SJCRH30 (cell line): ENCODE measurements around the gene WDR59. TPM values are rescaled to one million over a fixed set of nuclear protein-coding genes. Genes with fewer than 3 reads are reported as not detected.
"Not testable (repeated sequence)": the region's sequence is repeated elsewhere in the genome, so short reads cannot be mapped to it uniquely, and the experiment has no call there.

ENCODE experiments used
- DNase-seq, 2 experiments: peaks; one replicate each; pipeline ENCODE4 v3.0.0-alpha.2; 2015 to 2020
- H3K27ac ChIP-seq: fragments of 250-450 bp; sonication (Bioruptor Pico); 2 replicates; pipeline ENCODE4 v1.5.1; 2020; ENCODE audit warnings: mild to moderate bottlenecking, moderate library complexity
- H3K27me3 ChIP-seq: fragments of 250-450 bp; sonication (Bioruptor Pico); 2 replicates; pipeline ENCODE4 v1.5.1; 2020; ENCODE audit warnings: mild to moderate bottlenecking, moderate library complexity
- H3K36me3 ChIP-seq: fragments of 250-450 bp; sonication (Bioruptor Pico); 2 replicates; pipeline ENCODE4 v1.5.1; 2020; ENCODE audit warnings: mild to moderate bottlenecking, moderate library complexity
- H3K4me1 ChIP-seq: fragments of 250-450 bp; sonication (Bioruptor Pico); 2 replicates; pipeline ENCODE4 v1.5.1; 2020; ENCODE audit warnings: mild to moderate bottlenecking, moderate library complexity
- H3K4me3 ChIP-seq: fragments of 250-450 bp; sonication (Bioruptor Pico); 2 replicates; pipeline ENCODE4 v1.5.1; 2020; ENCODE audit warnings: mild to moderate bottlenecking, moderate library complexity
- H3K9me3 ChIP-seq: fragments of 250-450 bp; sonication (Bioruptor Pico); replicated peaks from 2 replicates; pipeline ENCODE4 v1.5.1; 2020; ENCODE audit warnings: mild to moderate bottlenecking, moderate library complexity
- total RNA-seq: library from RNA; depleted of rRNA; stranded (reverse); fragments of >200 nt; shearing (Covaris generic); gene quantifications from 2 replicates; pipeline ENCODE4 v1.2.3, GENCODE V29; 2014

The WDR59 gene
- total RNA-seq, 1 experiment from 2014 or later: 17.9 TPM

GRCh38 chr16:74847202-74847601 lies 137.7 kb downstream of the WDR59 start:
- no peak for DNase-seq
- H3K4me3 ChIP-seq: no peak overlapping the region
- H3K27ac ChIP-seq: no peak overlapping the region
- H3K27me3 ChIP-seq: no peaks in the 10 kb centered on the region
- H3K36me3 ChIP-seq: no peaks in the 10 kb centered on the region
- no peaks in the 10 kb centered on the region for H3K9me3 ChIP-seq
- H3K4me1 ChIP-seq: no peaks in the 10 kb centered on the region

DNA sequence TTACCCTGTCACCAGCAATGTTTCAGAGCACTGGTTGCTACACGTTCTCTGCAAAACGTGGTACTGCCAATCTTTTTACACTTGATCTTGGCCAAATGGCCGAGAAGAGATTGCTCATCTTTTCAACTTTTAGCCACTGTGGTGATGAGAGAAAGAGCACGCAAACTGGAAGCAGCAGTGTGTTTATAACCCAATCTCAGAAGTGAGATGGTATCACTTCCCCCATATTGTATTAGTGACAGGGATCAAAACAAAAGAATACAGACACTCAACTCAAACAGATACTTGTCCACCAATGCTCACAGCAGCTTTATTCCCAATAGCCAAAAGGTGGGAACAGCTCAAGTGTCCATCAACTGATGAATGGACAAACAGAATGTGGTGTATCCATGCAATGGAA lies 138.2 kb downstream of the WDR59 start:
- Histone ChIP-seq H3K4me3 (no peak overlapping the region), H3K9me3 (no peaks in the 10 kb centered on the region), H3K27me3 (no peaks in the 10 kb centered on the region), H3K4me1 (no peaks in the 10 kb centered on the region), H3K27ac (no peak overlapping the region), H3K36me3 (no peaks in the 10 kb centered on the region)
- no peak for DNase-seq

- no peaks in the 10 kb centered on the region for H3K36me3 ChIP-seq
- H3K4me3 ChIP-seq: no peak overlapping the region
- H3K9me3 ChIP-seq: no peaks in the 10 kb centered on the region
- no peaks in the 10 kb centered on the region for H3K27me3 ChIP-seq
- DNase-seq: no peak
- no peak overlapping the region for H3K27ac ChIP-seq
- no peaks in the 10 kb centered on the region for H3K4me1 ChIP-seq
Measured at GRCh38 chr16:74844041-74844980, 140.6 kb downstream of the WDR59 start.

GRCh38 chr16:74843381-74844035 lies 141.4 kb downstream of the WDR59 start:
- DNase-seq, H3K4me1 ChIP-seq, H3K9me3 ChIP-seq, H3K27ac ChIP-seq, H3K36me3 ChIP-seq, H3K4me3 ChIP-seq, H3K27me3 ChIP-seq: not testable (repeated sequence)

DNA sequence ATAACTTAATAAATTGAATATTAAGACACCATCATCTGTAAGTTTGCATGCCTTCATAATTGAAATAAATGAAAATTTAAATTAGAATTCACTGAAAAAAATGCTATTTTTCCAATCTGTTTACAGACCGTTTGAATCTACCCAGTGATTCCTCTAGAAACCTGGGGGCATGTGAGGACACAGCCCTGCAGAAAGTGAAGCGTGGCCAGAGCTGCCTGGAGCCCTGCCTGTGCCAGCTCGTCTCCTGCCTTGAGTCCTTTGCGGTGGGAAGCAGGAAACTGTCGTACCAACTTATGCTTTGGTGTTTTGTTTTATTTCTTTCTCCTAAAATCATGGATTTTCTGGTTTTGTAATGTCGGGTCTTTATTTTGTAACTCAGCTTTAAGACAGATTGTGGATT lies 142.5 kb downstream of the WDR59 start:
- DNase-seq: peak in 1 of 2 experiments; percentile 5
- Histone ChIP-seq H3K36me3 (no peaks in the 10 kb centered on the region), H3K4me1 (no peaks in the 10 kb centered on the region), H3K27me3 (no peaks in the 10 kb centered on the region), H3K27ac (no peak overlapping the region), H3K9me3 (no peaks in the 10 kb centered on the region), H3K4me3 (no peak overlapping the region)

- H3K27me3 ChIP-seq: no peaks in the 10 kb centered on the region
- no peaks in the 10 kb centered on the region for H3K36me3 ChIP-seq
- no peaks in the 10 kb centered on the region for H3K4me1 ChIP-seq
- H3K4me3 ChIP-seq: no peak overlapping the region
- no peak for DNase-seq
- no peaks in the 10 kb centered on the region for H3K9me3 ChIP-seq
- no peak overlapping the region for H3K27ac ChIP-seq
Measured at GRCh38 chr16:74841904-74842303, 143.0 kb downstream of the WDR59 start.

GRCh38 chr16:74841469-74841868 lies 143.5 kb downstream of the WDR59 start:
- Histone ChIP-seq H3K27me3 (no peaks in the 10 kb centered on the region), H3K9me3 (no peaks in the 10 kb centered on the region), H3K36me3 (no peaks in the 10 kb centered on the region), H3K4me3 (no peak overlapping the region), H3K27ac (no peak overlapping the region), H3K4me1 (no peaks in the 10 kb centered on the region)
- DNase-seq: no peak

DNA sequence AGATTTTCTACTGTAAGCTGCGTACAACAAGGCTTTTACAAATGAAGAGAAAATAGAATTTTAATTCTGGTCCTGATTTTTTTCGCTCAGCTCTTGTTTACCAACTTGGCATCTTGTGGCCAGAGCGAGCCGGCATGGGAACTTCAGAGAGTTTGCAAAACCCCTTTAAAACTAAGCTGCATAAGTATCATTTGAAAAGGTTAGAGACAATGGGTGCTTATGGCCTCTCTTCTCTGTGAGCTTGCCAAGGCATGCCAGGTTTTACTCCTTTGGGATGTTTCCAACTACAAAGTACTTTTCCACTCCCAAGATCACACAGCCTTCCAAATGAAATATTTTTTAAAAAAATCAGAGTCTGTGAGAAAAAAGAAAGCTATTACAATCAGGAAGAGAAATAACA lies 147.9 kb downstream of the WDR59 start:
- Histone ChIP-seq H3K9me3 (no peaks in the 10 kb centered on the region), H3K27me3 (no peaks in the 10 kb centered on the region), H3K27ac (no peak overlapping the region), H3K36me3 (no peaks in the 10 kb centered on the region), H3K4me1 (no peaks in the 10 kb centered on the region), H3K4me3 (no peak overlapping the region)
- no peak for DNase-seq

GRCh38 chr16:74836111-74836671 lies 148.7 kb downstream of the WDR59 start:
- Histone ChIP-seq H3K4me3 (no peak overlapping the region), H3K4me1 (no peaks in the 10 kb centered on the region), H3K9me3 (no peaks in the 10 kb centered on the region), H3K27me3 (no peaks in the 10 kb centered on the region), H3K36me3 (no peaks in the 10 kb centered on the region), H3K27ac (no peak overlapping the region)
- DNase-seq: no peak

- H3K4me1 ChIP-seq: no peaks in the 10 kb centered on the region
Measured at GRCh38 chr16:74832228-74832627, 152.7 kb downstream of the WDR59 start.

GRCh38 chr16:74831467-74831866 lies 153.5 kb downstream of the WDR59 start:
- Histone ChIP-seq H3K4me1 (no peaks in the 10 kb centered on the region), H3K36me3 (no peaks in the 10 kb centered on the region), H3K4me3 (no peak overlapping the region), H3K27ac (no peak overlapping the region), H3K9me3 (no peaks in the 10 kb centered on the region), H3K27me3 (no peaks in the 10 kb centered on the region)
- no peak for DNase-seq

More at GRCh38 chr16:74832228-74832627, 152.7 kb downstream of the WDR59 start:
- H3K4me3 ChIP-seq: no peak overlapping the region
- H3K27ac ChIP-seq: no peak overlapping the region
- DNase-seq: no peak
- no peaks in the 10 kb centered on the region for H3K9me3 ChIP-seq
- H3K36me3 ChIP-seq: no peaks in the 10 kb centered on the region
- no peaks in the 10 kb centered on the region for H3K27me3 ChIP-seq

DNA sequence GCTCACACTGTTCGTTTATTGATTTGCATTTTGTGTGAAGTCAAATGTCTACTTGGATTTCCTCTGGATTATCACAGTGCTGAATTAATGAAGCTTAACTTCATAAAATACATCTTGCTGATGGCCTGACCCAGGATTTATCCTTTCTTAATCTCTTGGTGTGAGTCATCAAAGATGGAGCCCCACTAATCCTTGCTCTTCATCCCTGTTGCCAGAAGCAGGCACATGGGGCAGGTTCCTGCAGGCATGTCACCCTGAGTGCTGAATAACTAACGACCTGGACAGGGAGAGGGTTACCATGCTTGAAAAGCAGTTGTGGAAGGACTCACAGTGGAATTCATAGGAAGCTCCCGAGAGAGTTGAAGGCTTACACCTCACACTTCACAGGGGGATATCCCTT lies 154.3 kb downstream of the WDR59 start:
- no peaks in the 10 kb centered on the region for H3K36me3 ChIP-seq
- no peaks in the 10 kb centered on the region for H3K9me3 ChIP-seq
- H3K27me3 ChIP-seq: no peaks in the 10 kb centered on the region
- no peak overlapping the region for H3K27ac ChIP-seq
- H3K4me1 ChIP-seq: no peaks in the 10 kb centered on the region
- H3K4me3 ChIP-seq: no peak overlapping the region
- DNase-seq: no peak

GRCh38 chr16:74829637-74830036 lies 155.3 kb downstream of the WDR59 start:
- no peaks in the 10 kb centered on the region for H3K36me3 ChIP-seq
- no peak overlapping the region for H3K27ac ChIP-seq
- H3K9me3 ChIP-seq: no peaks in the 10 kb centered on the region
- H3K4me3 ChIP-seq: no peak overlapping the region
- no peak for DNase-seq
- no peaks in the 10 kb centered on the region for H3K4me1 ChIP-seq
- H3K27me3 ChIP-seq: no peaks in the 10 kb centered on the region

DNA sequence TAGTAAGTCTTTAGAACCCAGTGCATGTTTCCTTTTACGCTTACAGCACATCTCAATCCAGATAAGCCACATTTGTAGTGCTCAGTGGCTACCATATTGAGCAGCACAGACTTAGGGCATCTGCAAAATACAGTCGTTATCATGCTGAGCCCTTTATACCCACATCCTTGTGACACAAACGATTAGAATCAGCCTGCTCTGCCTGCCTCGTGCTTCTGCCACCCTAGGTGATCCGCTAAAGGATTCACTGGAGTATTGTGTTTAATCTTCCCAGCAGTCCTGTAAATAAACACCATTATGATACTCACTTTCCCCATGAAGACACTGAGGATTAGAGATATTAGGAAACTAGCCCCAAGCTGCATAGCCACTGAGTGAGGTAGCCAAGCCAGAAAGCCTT lies 159.0 kb downstream of the WDR59 start:
- H3K4me1 ChIP-seq: no peaks in the 10 kb centered on the region
- H3K4me3 ChIP-seq: no peak overlapping the region
- H3K36me3 ChIP-seq: no peaks in the 10 kb centered on the region
- no peaks in the 10 kb centered on the region for H3K9me3 ChIP-seq
- H3K27ac ChIP-seq: no peak overlapping the region
- DNase-seq: no peak
- no peaks in the 10 kb centered on the region for H3K27me3 ChIP-seq

DNA sequence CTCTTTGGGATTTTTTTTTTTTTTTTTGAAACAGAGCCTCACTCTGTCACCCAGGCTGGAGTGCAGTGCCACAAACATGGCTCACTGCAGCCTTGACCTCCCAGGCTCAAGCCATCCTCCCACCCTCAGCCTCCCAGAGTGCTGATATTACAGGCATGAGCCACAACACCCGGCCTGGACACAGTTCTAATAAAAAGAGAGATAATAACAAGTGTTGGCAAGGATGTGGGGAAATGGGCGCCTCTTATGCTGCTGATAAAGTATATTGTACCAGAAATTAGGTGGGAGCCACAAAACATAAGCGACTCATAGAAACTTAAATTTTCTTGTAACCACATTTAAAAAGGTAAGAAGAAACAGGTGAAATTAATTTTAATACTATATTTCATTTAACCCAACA lies 159.9 kb downstream of the WDR59 start:
- DNase-seq: no peak
- H3K9me3 ChIP-seq: no peaks in the 10 kb centered on the region
- no peak overlapping the region for H3K27ac ChIP-seq
- H3K27me3 ChIP-seq: no peaks in the 10 kb centered on the region
- no peak overlapping the region for H3K4me3 ChIP-seq
- H3K4me1 ChIP-seq: no peaks in the 10 kb centered on the region
- no peaks in the 10 kb centered on the region for H3K36me3 ChIP-seq
